GM12873 (cell line): Measurements from ENCODE around the gene AUTS2.

ENCODE experiments used
- TF ChIP-seq, protein P1 (sequence below): IDR thresholded peaks from 2 replicates; pipeline ENCODE4 v1.5.1; 2012; ENCODE audit warnings: low read depth, mild to moderate bottlenecking, moderate library complexity, low read length, control low read depth; ENCODE audit not compliant: insufficient read depth; ENCODE audit errors: missing control alignments

Gene AUTS2

DNA sequence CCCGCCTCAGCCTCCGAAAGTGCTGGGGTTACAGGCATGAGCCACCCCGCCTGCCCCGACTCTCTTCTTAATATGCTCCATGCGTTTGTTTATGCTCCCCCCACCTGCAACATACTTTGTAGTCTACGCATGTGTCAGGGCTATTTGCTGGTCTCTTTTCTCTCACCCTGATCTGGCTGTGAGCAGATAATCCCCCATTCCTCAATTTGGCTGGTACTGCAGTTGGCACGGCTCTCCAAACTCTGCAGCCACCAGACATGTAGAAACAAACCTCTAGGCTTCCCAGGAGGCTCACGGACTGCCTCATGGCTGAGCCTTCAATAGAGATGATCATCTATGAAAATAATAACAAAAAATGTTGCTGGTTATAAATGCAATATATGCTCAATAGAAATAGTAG, 993.4 kb downstream of the AUTS2 start:
- TF ChIP-seq, protein P1, sequence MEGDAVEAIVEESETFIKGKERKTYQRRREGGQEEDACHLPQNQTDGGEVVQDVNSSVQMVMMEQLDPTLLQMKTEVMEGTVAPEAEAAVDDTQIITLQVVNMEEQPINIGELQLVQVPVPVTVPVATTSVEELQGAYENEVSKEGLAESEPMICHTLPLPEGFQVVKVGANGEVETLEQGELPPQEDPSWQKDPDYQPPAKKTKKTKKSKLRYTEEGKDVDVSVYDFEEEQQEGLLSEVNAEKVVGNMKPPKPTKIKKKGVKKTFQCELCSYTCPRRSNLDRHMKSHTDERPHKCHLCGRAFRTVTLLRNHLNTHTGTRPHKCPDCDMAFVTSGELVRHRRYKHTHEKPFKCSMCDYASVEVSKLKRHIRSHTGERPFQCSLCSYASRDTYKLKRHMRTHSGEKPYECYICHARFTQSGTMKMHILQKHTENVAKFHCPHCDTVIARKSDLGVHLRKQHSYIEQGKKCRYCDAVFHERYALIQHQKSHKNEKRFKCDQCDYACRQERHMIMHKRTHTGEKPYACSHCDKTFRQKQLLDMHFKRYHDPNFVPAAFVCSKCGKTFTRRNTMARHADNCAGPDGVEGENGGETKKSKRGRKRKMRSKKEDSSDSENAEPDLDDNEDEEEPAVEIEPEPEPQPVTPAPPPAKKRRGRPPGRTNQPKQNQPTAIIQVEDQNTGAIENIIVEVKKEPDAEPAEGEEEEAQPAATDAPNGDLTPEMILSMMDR = no peak

DNA sequence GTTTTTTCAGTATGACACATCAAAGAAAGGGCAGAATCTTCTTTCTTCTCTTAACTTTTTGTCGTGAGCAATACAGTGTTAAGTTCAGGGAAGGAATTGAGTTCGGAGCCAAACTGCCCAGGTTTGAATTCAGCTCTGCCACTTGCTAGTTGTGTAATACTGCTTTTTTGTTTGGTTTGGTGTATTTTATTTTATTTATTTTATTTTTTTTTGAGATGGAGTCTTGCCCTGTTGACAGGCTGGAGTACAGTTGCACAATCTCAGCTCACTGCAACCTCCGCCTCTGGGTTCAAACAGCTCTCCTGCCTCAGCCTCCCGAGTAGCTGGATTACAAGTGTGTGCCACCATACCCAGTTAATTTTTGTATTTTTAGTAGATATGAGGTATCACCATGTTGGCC, 993.9 kb downstream of the AUTS2 start:
- TF ChIP-seq, protein P1 = no peak

DNA sequence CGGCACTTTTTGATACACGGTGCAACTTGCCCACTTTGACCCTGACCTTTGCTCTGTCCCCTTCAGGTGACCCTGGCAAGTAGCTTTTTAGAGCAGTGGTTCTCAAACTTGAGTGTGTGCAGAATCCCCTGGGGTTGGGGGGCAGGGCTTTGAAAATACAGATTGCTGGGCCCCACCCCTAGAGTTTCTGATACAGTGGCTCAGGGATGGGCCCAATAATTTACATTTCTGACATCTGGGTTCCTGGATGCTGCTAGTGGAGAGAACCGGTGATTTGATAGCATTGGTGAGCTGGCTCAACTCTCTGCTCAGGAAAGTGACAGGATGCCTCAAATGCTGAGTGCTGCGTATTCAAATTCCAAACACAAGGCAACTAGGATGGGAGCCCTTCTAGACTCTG, 995.9 kb downstream of the AUTS2 start:
- TF ChIP-seq, protein P1 = no peak

DNA sequence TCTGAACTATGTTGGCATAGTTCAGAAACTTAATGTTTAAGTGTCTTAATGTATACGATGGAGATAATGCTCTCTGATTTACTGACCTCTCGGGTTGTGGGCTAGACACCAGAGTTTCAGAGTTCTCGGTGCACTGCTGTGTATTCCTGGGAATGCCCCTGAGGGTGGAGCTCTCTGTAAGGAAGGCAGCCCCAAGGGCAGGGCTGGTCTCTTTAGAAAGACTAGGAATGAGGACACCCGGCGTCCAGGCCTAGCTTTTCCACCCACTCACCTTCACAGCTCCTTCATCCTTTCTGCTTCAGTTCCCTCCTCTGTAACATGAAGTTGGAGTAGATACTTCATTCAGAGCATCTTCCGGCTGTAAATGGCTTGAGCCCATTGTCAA, 997.1 kb downstream of the AUTS2 start:
- TF ChIP-seq, protein P1 = no peak

DNA sequence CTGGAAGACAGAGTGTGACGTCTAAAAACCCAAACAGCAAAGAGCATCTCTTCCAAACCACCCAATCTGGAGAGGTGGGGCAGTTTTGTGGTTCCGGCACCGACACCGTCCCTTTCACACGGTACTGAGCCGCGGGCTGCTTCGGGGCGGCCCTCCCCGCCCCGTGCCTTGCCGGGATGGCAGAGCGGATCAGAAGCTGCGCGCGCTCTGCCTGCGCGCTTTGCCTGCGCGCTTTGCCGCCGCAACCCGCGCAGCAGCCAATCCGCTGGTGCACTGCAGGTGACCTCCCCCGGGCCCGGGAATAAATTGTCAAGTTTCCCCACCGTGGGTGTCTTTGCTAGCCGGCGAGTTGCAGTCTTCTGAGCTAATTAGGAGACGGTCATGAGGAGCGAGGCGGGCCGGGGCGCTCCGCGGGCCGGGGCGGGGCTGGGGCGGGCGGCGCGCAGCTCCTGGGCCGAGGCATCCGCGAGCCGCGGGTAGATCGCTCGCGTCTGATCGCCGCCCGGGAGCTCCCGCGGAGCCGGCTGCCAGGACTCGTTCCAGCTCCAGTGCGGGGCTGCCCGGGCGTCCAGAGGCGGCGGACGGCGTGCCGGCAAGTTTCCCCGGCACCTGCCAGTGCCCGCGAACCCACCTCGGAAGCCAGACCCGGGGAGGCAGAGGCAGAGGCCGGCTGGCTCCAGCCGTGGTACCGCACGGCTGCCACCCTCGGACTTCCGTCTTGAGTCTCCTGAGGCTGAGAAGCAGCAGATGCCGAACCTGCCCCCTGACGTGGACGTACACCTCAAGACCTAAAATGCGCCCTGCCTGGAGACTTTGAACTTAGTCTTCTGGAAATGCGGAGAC, 997.7 kb downstream of the AUTS2 start:
- TF ChIP-seq, protein P1 = no peak

DNA sequence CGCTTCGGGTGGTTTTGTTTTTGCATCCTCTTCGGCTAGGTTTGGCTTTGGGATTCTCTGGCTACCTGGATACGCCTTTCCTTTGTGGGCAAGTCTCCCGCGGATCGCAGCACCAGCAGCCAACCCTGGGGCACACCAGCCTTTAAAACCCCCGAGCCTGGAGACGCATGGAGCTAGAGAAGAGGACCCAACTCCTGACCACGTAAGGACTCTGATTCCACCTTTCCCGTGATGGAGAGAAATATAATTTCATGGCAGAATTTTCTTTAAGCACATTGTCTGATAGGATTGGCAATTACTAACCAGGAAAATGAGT, 998.3 kb downstream of the AUTS2 start:
- TF ChIP-seq, protein P1 = no peak

DNA sequence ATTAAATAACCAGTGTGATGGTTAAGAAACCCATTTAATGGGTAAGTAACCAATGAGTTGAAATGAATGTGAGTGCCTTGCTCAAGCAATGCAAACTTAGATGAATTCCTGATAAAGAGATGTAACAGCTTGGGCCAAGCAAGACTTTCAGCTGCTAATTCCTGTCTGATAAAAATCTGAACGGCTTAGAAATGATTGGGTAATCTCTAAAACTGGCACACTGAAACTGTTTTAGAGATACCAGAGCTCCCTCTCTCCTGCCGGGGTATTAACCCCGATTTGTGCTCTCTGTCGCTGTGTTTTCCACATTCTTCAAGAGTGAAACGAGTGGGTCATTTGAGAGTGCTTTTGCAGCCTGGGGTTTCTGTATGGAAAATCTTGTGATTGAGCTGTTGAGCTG, 998.8 kb downstream of the AUTS2 start:
- TF ChIP-seq, protein P1 = no peak

DNA sequence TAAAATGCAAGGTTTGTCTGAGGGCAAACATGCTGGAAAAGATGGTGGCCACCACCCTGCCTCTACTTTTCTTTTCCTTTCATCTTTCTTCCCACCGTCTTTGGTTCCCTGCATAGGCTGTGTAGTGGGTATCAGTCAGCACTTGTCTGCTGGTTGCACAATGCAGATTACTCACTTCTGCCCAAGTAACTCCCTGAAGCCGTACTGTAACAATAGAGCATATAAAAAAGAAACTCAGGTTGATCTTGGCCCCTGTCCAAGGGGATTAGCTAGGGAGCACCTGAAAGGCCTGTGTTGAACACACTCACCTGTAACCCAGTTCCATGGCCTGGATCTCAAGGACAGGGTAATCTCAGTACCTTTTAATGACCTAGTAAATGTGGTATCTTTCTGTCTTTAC, 1000.7 kb downstream of the AUTS2 start:
- TF ChIP-seq, protein P1 = no peak
